BE2C (cell line): ENCODE results near the gene MYL12A.
A peak's percentile ranks its signal among the peaks of the same experiment; 100 is the strongest.

Experiments used
- DNase-seq: peaks from one replicate; pipeline ENCODE4 v3.0.0-alpha.2; 2020
- H3K27me3 ChIP-seq: fragments of 250-450 bp; sonication (Bioruptor Pico); 2 replicates; pipeline ENCODE4 v1.5.1; 2020; ENCODE audit warnings: mild to moderate bottlenecking
- H3K36me3 ChIP-seq: fragments of 250-450 bp; sonication (Bioruptor Pico); 2 replicates; pipeline ENCODE4 v1.5.1; 2020; ENCODE audit warnings: mild to moderate bottlenecking
- H3K4me1 ChIP-seq: fragments of 250-450 bp; sonication (Bioruptor Pico); 2 replicates; pipeline ENCODE4 v1.5.1; 2020
- H3K4me3 ChIP-seq: 2 replicates; pipeline ENCODE4 v1.5.1; 2011; ENCODE audit warnings: low read depth, low read length
- H3K9me3 ChIP-seq: fragments of 250-450 bp; sonication (Bioruptor Pico); 2 replicates; pipeline ENCODE4 v1.5.1; 2020
- CTCF ChIP-seq: IDR thresholded peaks from 2 replicates; pipeline ENCODE4 v1.5.1; 2012; ENCODE audit warnings: mild to moderate bottlenecking, low read depth, low read length

MYL12A gene

GRCh38 chr18:3245853-3246634, 1.6 kb upstream of the MYL12A start:
- H3K4me1 ChIP-seq: no peaks in the 10 kb centered on the region
- peak overlapping the region; percentile 57 for H3K4me3 ChIP-seq
- DNase-seq: peak; percentile 79
- no peaks in the 10 kb centered on the region for H3K9me3 ChIP-seq
- no peaks in the 10 kb centered on the region for H3K27me3 ChIP-seq
- TF ChIP-seq CTCF: peak; percentile 77
- H3K36me3 ChIP-seq: no peaks in the 10 kb centered on the region

GRCh38 chr18:3246635-3247239, 864 bp upstream of the MYL12A start:
- Histone ChIP-seq H3K27me3 (no peaks in the 10 kb centered on the region), H3K36me3 (no peaks in the 10 kb centered on the region), H3K9me3 (no peaks in the 10 kb centered on the region), H3K4me3 (peak overlapping the region; percentile 57), H3K4me1 (no peaks in the 10 kb centered on the region)
- TF ChIP-seq CTCF: no peak
- no peak for DNase-seq

GRCh38 chr18:3248062-3248657, 559 bp downstream of the MYL12A start:
- Histone ChIP-seq H3K4me3 (peak overlapping the region; percentile 86), H3K36me3 (no peaks in the 10 kb centered on the region), H3K9me3 (no peaks in the 10 kb centered on the region), H3K4me1 (no peaks in the 10 kb centered on the region), H3K27me3 (no peaks in the 10 kb centered on the region)
- TF ChIP-seq CTCF: no peak
- DNase-seq: no peak

GRCh38 chr18:3248658-3249359, 1.2 kb downstream of the MYL12A start:
- DNase-seq: no peak
- peak overlapping the region; percentile 86 for H3K4me3 ChIP-seq
- no peak for TF ChIP-seq CTCF
- H3K27me3 ChIP-seq: no peaks in the 10 kb centered on the region
- H3K4me1 ChIP-seq: no peaks in the 10 kb centered on the region
- no peaks in the 10 kb centered on the region for H3K9me3 ChIP-seq
- no peaks in the 10 kb centered on the region for H3K36me3 ChIP-seq

- Histone ChIP-seq H3K4me3 (no peak overlapping the region), H3K36me3 (no peaks in the 10 kb centered on the region), H3K9me3 (no peaks in the 10 kb centered on the region), H3K27me3 (no peaks in the 10 kb centered on the region), H3K4me1 (no peaks in the 10 kb centered on the region)
- no peak for DNase-seq
- TF ChIP-seq CTCF: no peak
Measured at GRCh38 chr18:3250237-3251107, 2.9 kb downstream of the MYL12A start.
